T-helper 9 cell (primary cell): Measurements from ENCODE around the gene FBXO8.
A peak's percentile ranks its signal among the peaks of the same experiment; 100 is the strongest.

Source experiments
- DNase-seq: peaks from one replicate; pipeline ENCODE4 v3.0.0-alpha.2; 2020

The FBXO8 gene

DNA sequence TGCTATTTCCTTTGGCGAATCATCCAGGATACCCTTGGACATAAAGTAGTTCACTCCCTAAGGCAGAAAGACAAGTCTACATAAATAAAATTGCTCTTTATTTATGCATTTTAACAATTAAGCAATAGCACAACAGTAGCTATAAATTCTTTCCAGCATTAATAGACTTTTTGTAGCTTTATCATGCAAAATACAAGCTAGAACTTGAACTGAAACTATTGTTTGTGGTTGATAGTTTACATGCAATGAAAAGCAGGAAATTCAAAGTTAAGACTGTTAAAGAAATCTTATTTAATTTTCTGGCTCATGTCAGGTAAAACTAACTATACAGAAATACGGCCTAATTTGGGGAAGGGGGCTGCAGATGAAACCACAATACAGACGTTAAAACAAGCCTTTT is 42.3 kb downstream of the FBXO8 start:
- no peak for DNase-seq

DNA sequence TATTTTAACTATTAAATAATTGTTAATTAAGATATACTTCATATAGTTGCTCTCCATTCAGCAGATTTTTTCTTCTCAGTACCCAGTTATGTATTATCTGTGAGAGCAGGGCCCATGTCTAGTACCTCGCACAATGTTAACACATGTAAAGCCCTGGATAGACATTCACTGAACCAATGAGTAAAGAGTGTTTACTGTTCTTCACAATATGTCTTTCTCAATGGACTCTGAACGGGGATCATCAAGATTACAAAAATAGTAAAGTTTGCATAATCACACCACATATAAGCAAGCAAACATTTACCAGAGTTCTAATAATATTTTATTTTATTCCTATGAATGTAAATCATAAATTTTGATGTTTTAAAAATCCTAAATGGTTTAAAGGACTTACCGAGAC is 47.1 kb downstream of the FBXO8 start:
- no peak for DNase-seq

GRCh38 chr4:174230680-174231079 is 52.8 kb downstream of the FBXO8 start:
- DNase-seq: no peak

DNA sequence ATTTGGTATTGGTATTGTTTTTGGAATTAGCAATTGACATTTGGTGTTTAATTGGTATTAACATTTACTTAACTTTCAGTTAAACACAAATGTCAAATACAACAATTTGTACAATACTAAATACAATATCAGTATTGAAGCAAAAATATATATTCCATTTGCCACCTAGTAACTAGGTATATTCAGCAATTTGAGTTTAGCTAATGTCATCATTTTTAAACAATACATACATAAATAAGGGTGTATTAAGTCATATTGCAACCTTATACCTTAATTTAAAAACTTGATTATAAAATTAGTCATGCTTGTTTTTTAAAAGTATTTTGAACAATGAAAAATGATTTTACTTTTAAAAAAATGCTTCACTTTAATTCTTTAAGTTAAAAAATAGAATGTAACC is 53.3 kb downstream of the FBXO8 start:
- DNase-seq: no peak

GRCh38 chr4:174228988-174229387 is 54.5 kb downstream of the FBXO8 start:
- no peak for DNase-seq

DNA sequence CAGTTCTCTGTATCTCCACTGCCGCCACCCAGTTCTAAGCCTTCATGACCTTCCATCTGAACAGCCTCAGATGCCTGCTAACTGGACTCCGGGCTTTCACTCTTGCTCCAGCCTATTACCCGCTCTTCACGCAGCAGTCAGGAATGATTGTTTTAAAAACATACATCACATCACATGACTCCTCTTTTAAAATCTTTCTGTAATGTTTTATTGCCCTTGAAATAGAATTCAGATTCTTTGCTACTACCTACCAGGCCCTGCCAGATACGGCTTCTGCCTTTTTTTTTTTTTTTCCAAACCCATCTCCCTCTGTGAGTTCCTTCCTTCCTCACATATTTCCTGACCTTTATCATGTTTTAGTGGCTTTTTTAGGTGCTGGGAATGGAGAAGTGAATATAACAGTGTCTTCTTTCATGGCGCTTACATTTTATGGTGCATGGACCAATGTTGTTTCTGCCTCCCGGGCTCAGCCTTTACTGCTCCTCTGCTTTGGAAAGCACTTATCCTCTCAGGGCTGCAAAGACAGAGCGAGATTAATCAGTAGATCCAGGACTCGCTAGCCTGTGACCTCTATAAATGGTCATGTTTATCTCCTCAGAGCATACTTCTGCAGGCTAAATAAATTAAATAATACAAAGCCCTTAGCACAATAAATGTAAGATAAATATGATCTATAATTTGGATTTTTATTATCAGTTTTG is 58.0 kb downstream of the FBXO8 start:
- no peak for DNase-seq

- DNase-seq: no peak
These were observed 58.9 kb downstream of the FBXO8 start for GRCh38 chr4:174224550-174224949.

GRCh38 chr4:174222266-174222872 is 61.1 kb downstream of the FBXO8 start:
- DNase-seq: no peak

- DNase-seq: no peak
These were observed 65.2 kb downstream of the FBXO8 start for GRCh38 chr4:174218127-174218790.

DNA sequence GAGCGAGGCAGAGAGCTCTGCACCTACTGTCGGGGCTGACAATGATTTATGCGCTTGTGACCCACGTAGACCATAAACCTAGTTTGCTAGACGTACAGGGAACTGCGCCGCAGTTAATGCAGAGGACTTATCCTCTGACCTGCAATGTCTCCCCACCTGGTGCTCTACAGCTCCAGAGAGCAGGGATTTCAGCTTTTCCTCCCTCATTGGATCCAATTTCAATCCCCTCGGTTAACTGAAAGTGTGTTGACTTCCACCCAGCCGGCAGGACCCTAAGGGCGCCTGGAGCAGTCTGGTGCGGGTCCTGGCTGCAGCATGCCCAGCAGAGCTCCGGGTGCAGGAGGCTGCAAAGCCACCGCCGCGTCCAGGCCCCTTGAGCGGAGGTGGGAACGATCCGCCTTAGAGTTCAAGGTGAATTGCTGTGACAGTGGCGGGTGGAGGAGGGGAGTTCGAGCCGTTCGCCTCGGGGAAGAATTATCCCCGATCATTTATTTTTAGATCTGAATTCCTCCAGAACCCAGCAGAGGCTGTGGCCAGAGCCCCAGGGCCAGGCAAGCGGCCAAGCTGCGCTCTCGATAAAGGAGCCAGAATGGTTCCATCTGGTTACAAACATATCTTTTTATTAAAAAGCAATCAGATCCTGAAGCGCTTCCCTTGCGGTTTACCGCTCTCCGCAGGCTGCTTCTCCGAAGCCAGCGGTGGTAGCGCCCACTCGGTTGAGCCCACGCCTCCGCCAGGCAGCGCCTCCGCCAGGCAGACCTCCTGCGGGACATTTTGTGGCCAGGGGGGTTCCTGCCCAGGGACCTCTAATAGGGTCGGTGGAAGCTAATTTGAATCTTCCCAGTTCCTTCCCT is 66.0 kb downstream of the FBXO8 start:
- DNase-seq: no peak

DNA sequence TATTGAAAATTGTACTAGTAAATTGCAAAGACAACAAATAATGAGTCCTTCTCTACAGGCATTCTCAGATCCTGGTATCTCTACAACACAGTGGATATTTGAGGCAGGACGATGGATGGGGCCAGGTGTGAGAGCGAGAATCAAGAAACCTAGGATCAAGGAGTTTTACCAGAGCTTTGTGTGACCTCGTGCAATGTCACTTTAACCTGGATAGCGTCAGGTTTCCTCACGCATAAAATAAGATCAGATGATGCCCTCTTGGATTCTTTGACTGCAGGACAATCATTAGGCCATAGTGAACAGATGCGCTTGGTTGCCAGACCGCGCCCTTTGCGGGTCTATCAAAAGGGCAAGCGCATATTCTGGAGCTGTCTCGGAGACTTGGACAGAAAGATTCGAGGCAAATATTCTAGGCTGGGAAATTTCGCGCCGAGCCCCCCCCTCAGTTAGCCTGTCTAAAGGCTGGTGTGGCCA is 66.6 kb downstream of the FBXO8 start:
- DNase-seq: no peak

DNA sequence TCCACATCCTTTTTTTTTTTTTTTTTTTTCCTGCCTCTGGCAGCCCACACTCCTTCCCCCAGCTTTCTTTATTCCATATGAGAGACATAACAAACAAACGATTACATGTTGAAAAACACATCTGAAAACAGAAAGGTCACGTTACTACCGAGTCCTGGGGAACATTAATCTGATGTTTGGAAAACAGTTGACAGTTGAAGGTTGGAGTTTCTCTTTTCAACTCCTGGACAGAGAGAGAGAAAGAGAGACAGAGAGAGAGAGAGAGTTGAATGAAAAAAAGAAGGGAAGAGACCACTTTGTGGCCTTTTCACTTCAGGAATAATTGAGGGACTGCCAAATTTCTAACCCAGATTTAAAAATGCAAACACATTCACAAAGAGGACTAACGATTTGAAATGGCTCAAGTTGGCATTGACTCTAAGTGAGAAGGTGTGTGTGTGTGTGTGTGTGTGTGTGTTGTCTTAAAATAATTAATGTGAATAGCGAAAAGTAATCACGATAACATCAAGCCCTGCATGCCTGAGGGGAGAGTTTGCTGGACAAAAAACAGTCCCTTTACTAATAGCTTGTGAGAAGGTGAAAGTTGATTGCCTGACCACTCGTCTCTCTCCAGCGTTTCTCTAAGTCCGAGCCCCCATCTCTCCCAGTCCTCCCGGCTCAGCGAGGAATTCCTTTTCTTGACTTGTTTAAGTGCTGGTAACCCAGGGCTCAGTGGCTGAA is 67.3 kb downstream of the FBXO8 start:
- DNase-seq: no peak

- no peak for DNase-seq
These were observed 68.4 kb downstream of the FBXO8 start for GRCh38 chr4:174215057-174215456.

- DNase-seq: peak; percentile 15
These were observed 69.2 kb downstream of the FBXO8 start for GRCh38 chr4:174214101-174214878.

DNA sequence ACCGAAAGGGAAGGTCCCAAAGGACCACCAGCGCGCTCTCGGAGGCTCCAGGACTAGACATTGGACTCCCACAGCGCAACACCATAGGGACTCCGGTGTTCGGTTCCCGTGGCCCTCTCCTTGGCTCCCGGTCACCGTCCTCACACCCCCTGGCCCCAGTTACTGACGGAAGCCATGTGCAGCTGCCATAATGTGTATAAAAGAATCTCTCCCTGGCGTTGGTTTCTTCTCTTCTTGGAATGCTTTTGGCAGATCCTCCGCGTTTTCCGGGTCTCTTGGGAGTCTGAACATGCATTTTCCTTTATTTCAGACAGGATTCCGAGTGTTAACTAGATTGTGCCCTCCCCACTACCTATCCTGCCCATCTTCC is 69.8 kb downstream of the FBXO8 start:
- no peak for DNase-seq

- DNase-seq: no peak
These were observed 71.4 kb downstream of the FBXO8 start for GRCh38 chr4:174212061-174212460.

GRCh38 chr4:174211622-174212044 is 71.8 kb downstream of the FBXO8 start:
- DNase-seq: no peak

- DNase-seq: no peak
These were observed 72.4 kb downstream of the FBXO8 start for GRCh38 chr4:174210952-174211490.

- DNase-seq: no peak
These were observed 73.1 kb downstream of the FBXO8 start for GRCh38 chr4:174210354-174210753.

DNA sequence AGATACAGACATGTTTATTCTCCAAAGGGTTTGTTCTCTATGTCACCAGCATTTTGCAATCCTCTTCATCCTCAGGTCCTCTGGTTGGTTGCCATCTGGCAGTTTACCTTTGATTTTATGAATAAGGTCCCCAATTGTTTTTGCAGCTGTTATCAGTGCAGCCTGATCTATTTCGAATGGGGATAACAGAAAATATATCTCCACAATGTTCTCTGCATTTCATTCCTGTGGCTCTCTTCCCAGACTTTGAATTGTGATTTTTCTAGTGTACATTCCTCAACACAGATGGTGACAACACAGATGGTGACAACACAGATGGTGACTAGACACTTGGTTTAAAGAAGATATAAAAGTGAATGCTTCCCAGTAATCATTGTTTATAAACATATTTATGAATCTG is 74.1 kb downstream of the FBXO8 start:
- no peak for DNase-seq

DNA sequence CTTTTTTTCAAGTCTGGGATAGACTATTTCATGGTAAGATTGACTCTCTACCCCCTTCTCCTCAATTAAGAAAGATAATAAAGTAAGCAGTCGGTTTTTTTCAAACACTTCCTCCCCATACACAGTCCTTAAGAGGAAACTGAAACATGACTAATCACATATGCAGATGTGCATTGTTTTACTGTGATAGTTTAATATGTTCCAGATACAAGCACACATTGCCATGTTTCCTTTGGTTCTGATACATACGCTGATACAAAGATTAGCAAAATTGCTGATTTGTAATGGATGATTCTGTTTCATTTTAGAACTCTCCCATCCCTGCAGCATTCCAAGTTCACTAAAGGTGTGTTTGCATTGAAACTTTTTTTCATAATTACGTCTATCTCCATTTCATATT is 76.1 kb downstream of the FBXO8 start:
- no peak for DNase-seq
